H1 (cell line): ENCODE data around the gene RBMS1. TPM values are rescaled to one million over a fixed set of nuclear protein-coding genes. Genes with fewer than 3 reads are reported as not detected.

ENCODE experiments used
- FOSL1 ChIP-seq: IDR thresholded peaks from 2 replicates; pipeline ENCODE4 v1.6.1; 2011; ENCODE audit warnings: mild to moderate bottlenecking, low read depth, low read length, moderate library complexity; ENCODE audit not compliant: insufficient read depth
- KDM1A ChIP-seq: fragments of 200-600, 300-600 bp; sonication (generic); IDR thresholded peaks from 2 replicates; pipeline ENCODE4 v1.7.1; 2016; ENCODE audit warnings: mild to moderate bottlenecking, low read length, borderline replicate concordance
- SUZ12 ChIP-seq: fragments of 200-600 bp; sonication (generic); IDR thresholded peaks from 2 replicates; pipeline ENCODE4 v1.6.1; 2012; ENCODE audit warnings: mild to moderate bottlenecking, inconsistent platforms, low read length, moderate library complexity, mixed read lengths
- polyA plus RNA-seq, 7 experiments: library from polyadenylated mRNA; depleted of rRNA in 3 of 7; stranded (reverse) in 5 of 7; unstranded in 2 of 7; fragments of >200 nt in 5 of 7; fragments of 200-250 nt in 2 of 7; gene quantifications; 1 replicate in 5 of 7; 2 replicates in 1 of 7; 4 replicates in 1 of 7; pipeline versions ENCODE4 v1.2.1 to v1.2.3, GENCODE V29; 2011 to 2013; ENCODE audit warnings: missing spikeins in 2 of 7, mixed read lengths in 2 of 7
- total RNA-seq: library from RNA; stranded (reverse); fragmentation: NEBNext Ultra II Directional; extraction: Animal tissue kit (Norgen Biotek cat#: 25700); gene quantifications from 2 replicates; pipeline ENCODE4 v1.2.1, GENCODE V29; 2021

Gene RBMS1
- total and polyA plus RNA-seq, 2 of the 8 experiments (the other 6 are each of a cell fraction or from before 2014, with no cell fraction given), result 53.7 to 60.0 TPM

- TF ChIP-seq KDM1A (no peak), SUZ12 (no peak), FOSL1 (no peak)
Observed at GRCh38 chr2:160434254-160434948, 59.2 kb downstream of the RBMS1 start (continued).
